H1 (cell line): ENCODE results near the gene NFASC. TPM values are rescaled to one million over a fixed set of nuclear protein-coding genes. Genes with fewer than 3 reads are reported as not detected.

ENCODE experiments used
- CTCF ChIA-PET: fragments of 300-600 bp; sonication (Branson Sonifier 250); formaldehyde crosslinking; loops from one replicate; lab custom pipeline; 2021; ENCODE audit not compliant: partially characterized antibody; lab: Charles Lee
- POLR2A ChIA-PET: fragments of 300-600 bp; sonication (Branson Sonifier 250); formaldehyde crosslinking; loops from one replicate; lab custom pipeline; 2021; ENCODE audit warnings: inconsistent platforms; ENCODE audit not compliant: partially characterized antibody; lab: Charles Lee
- DNase-seq, 2 experiments: peaks; one replicate each; pipeline versions ENCODE4 v3.0.0 to v3.0.0-alpha.2; 2010 to 2022; ENCODE audit warnings: low spot score in 2 of 2, low read depth in 1 of 2, mixed read lengths in 1 of 2
- FAIRE-seq: peaks from 2 replicates; lab custom pipeline; 2011; peaks lifted over from hg19 to GRCh38; lab: Jason Lieb, UNC
- H2AFZ ChIP-seq: 2 replicates; pipeline ENCODE4 v1.8.1; 2012; ENCODE audit warnings: low read length, inconsistent platforms
- H2AK5ac ChIP-seq: 2 replicates; pipeline ENCODE4 v1.6.1; 2013; ENCODE audit warnings: low read depth, low read length
- H2BK120ac ChIP-seq: replicated peaks from 2 replicates; pipeline ENCODE3; 2013; ENCODE audit warnings: low read depth, low read length, inconsistent platforms
- H2BK12ac ChIP-seq: 2 replicates; pipeline ENCODE4 v1.6.1; 2013; ENCODE audit warnings: low read depth, low read length
- H2BK15ac ChIP-seq: 2 replicates; pipeline ENCODE4 v1.6.1; 2013; ENCODE audit warnings: low read length
- H2BK20ac ChIP-seq: 2 replicates; pipeline ENCODE4 v1.6.1; 2013; ENCODE audit warnings: low read length
- H2BK5ac ChIP-seq: 2 replicates; pipeline ENCODE4 v1.6.1; 2013; ENCODE audit warnings: low read depth, low read length
- H3K14ac ChIP-seq: 2 replicates; pipeline ENCODE4 v1.6.1; 2013; ENCODE audit warnings: inconsistent platforms; ENCODE audit not compliant: insufficient read length
- H3K18ac ChIP-seq: 2 replicates; pipeline ENCODE4 v1.6.1; 2013; ENCODE audit warnings: low read length; ENCODE audit errors: extremely low read depth
- H3K23ac ChIP-seq: 2 replicates; pipeline ENCODE4 v1.6.1; 2013; ENCODE audit warnings: inconsistent platforms; ENCODE audit not compliant: insufficient read length
- H3K23me2 ChIP-seq: 2 replicates; pipeline ENCODE4 v1.6.1; 2013; ENCODE audit warnings: low read depth, low read length
- H3K27ac ChIP-seq: 2 replicates; pipeline ENCODE4 v1.6.1; 2011; ENCODE audit warnings: low read depth, low read length, inconsistent platforms
- H3K27me3 ChIP-seq, 4 experiments: replicated peaks in 1 of 4; 1 replicate in 1 of 4; 2 replicates in 3 of 4; pipeline versions ENCODE4 v1.6.1 to v1.8.1; 2011 to 2013; ENCODE audit warnings: low read length in 3 of 4, mild to moderate bottlenecking in 3 of 4, inconsistent platforms in 2 of 4, mixed read lengths in 2 of 4, moderate library complexity in 1 of 4; ENCODE audit not compliant: control insufficient read depth in 3 of 4, insufficient read depth in 3 of 4; ENCODE audit errors: extremely low read depth in 1 of 4
- H3K36me3 ChIP-seq, 4 experiments: 2 replicates each; pipeline versions ENCODE4 v1.6.1 to v1.8.1; 2011 to 2013; ENCODE audit warnings: mild to moderate bottlenecking in 4 of 4, low read length in 3 of 4, moderate library complexity in 2 of 4, control low read depth in 1 of 4, inconsistent platforms in 1 of 4; ENCODE audit not compliant: insufficient read depth in 4 of 4, control insufficient read depth in 2 of 4
- H3K4ac ChIP-seq: replicated peaks from 2 replicates; pipeline ENCODE3; 2013; ENCODE audit warnings: low read length, low read depth, mixed read lengths, inconsistent platforms; ENCODE audit not compliant: insufficient read length
- H3K4me1 ChIP-seq, 4 experiments: replicated peaks in 1 of 4; 1 replicate in 1 of 4; 2 replicates in 3 of 4; pipeline versions ENCODE4 v1.6.1 to v1.8.1; 2011 to 2013; ENCODE audit warnings: low read length in 3 of 4, inconsistent platforms in 2 of 4, mixed read lengths in 1 of 4; ENCODE audit not compliant: insufficient read depth in 4 of 4, control insufficient read depth in 3 of 4
- H3K4me2 ChIP-seq, 2 experiments: 2 replicates each; pipeline versions ENCODE4 v1.6.1 to v1.8.1; 2011 to 2013; ENCODE audit warnings: low read depth in 2 of 2, low read length in 2 of 2, control low read depth in 1 of 2, inconsistent platforms in 1 of 2, mild to moderate bottlenecking in 1 of 2; ENCODE audit not compliant: insufficient read depth in 1 of 2
- H3K4me3 ChIP-seq, 4 experiments: fragments of 200-600, 300-600 bp in 1 of 4; sonication (generic), shearing (Covaris generic), sonication (Bioruptor Twin) in 1 of 4; 2 replicates each; pipeline versions ENCODE4 v1.5.1 to v1.8.1; 2011 to 2016; ENCODE audit warnings: low read length in 4 of 4, low read depth in 3 of 4, control low read depth in 2 of 4, inconsistent platforms in 2 of 4, mild to moderate bottlenecking in 2 of 4, mixed read lengths in 1 of 4, moderate library complexity in 1 of 4; ENCODE audit not compliant: insufficient read depth in 2 of 4; ENCODE audit errors: extremely low read depth in 1 of 4
- H3K56ac ChIP-seq: replicated peaks from 2 replicates; pipeline ENCODE3; 2013; ENCODE audit warnings: low read depth, mild to moderate bottlenecking, mixed read lengths, low read length, inconsistent platforms; ENCODE audit not compliant: insufficient read length
- H3K79me1 ChIP-seq: 2 replicates; pipeline ENCODE4 v1.6.1; 2013; ENCODE audit warnings: low read depth, low read length, control low read depth
- H3K79me2 ChIP-seq, 2 experiments: 2 replicates each; pipeline versions ENCODE4 v1.6.1 to v1.8.1; 2012 to 2013; ENCODE audit warnings: low read length in 2 of 2, mild to moderate bottlenecking in 2 of 2, inconsistent platforms in 1 of 2; ENCODE audit not compliant: insufficient read depth in 2 of 2, control insufficient read depth in 1 of 2
- H3K9ac ChIP-seq, 4 experiments: replicated peaks in 1 of 4; 1 replicate in 1 of 4; 2 replicates in 3 of 4; pipeline versions ENCODE4 v1.6.1 to v1.8.1; 2011 to 2013; ENCODE audit warnings: low read depth in 3 of 4, low read length in 3 of 4, control low read depth in 2 of 4, mild to moderate bottlenecking in 2 of 4, moderate library complexity in 2 of 4, inconsistent platforms in 1 of 4; ENCODE audit errors: extremely low read depth in 1 of 4
- H3K9me3 ChIP-seq, 2 experiments: 2 replicates each; pipeline versions ENCODE4 v1.6.1 to v1.8.1; 2012 to 2013; ENCODE audit warnings: mild to moderate bottlenecking in 2 of 2, moderate library complexity in 2 of 2, control low read depth in 1 of 2, inconsistent platforms in 1 of 2, low read depth in 1 of 2, low read length in 1 of 2, mixed read lengths in 1 of 2; ENCODE audit not compliant: insufficient read depth in 2 of 2
- H4K20me1 ChIP-seq, 2 experiments: replicated peaks in 1 of 2; 2 replicates each; pipeline versions ENCODE3 to v1.8.1; 2011 to 2013; ENCODE audit warnings: inconsistent platforms in 2 of 2, low read length in 2 of 2, mild to moderate bottlenecking in 1 of 2; ENCODE audit not compliant: insufficient read depth in 2 of 2, control insufficient read depth in 1 of 2
- H4K5ac ChIP-seq: 2 replicates; pipeline ENCODE4 v1.6.1; 2013; ENCODE audit warnings: low read length, low read depth, mixed read lengths, inconsistent platforms; ENCODE audit not compliant: insufficient read length
- H4K8ac ChIP-seq: 2 replicates; pipeline ENCODE4 v1.8.0; 2013; ENCODE audit warnings: mild to moderate bottlenecking, moderate library complexity, low read length, inconsistent platforms; ENCODE audit not compliant: insufficient read depth; ENCODE audit errors: extremely low read depth
- H4K91ac ChIP-seq: replicated peaks from 2 replicates; pipeline ENCODE3; 2013; ENCODE audit warnings: low read length, mixed read lengths, inconsistent platforms; ENCODE audit not compliant: insufficient read length
- BACH1 ChIP-seq: IDR thresholded peaks from 2 replicates; pipeline ENCODE4 v1.6.1; 2012; ENCODE audit warnings: low read length, improper control_type of control experiment
- BRCA1 ChIP-seq: IDR thresholded peaks from 2 replicates; pipeline ENCODE4 v1.6.1; 2012; ENCODE audit warnings: low read depth, low read length, improper control_type of control experiment
- CBX5 ChIP-seq: fragments of 300-800, 300-1000 bp; sonication (generic); IDR thresholded peaks from 2 replicates; pipeline ENCODE4 v1.7.1; 2016; ENCODE audit warnings: antibody characterized with exemption, low read length, low read depth
- CHD1 ChIP-seq: IDR thresholded peaks from 2 replicates; pipeline ENCODE4 v1.6.1; 2012; ENCODE audit warnings: low read depth, low read length, improper control_type of control experiment
- EZH2 ChIP-seq: fragments of 200-600 bp; sonication (generic); IDR thresholded peaks from 2 replicates; pipeline ENCODE4 v1.7.1; 2012; ENCODE audit warnings: low read depth, mild to moderate bottlenecking, moderate library complexity, low read length, inconsistent platforms; ENCODE audit not compliant: severe bottlenecking
- GABPA ChIP-seq: IDR thresholded peaks from 2 replicates; pipeline ENCODE4 v1.6.1; 2011; ENCODE audit warnings: mild to moderate bottlenecking, low read length, moderate library complexity, borderline replicate concordance; ENCODE audit not compliant: insufficient read depth
- NANOG ChIP-seq: IDR thresholded peaks from 2 replicates; pipeline ENCODE4 v1.6.1; 2011; ENCODE audit warnings: low read length, low read depth, mild to moderate bottlenecking, inconsistent platforms; ENCODE audit not compliant: insufficient read depth, poor library complexity, severe bottlenecking
- TAF1 ChIP-seq: IDR thresholded peaks from 2 replicates; pipeline ENCODE4 v1.6.1; 2011; ENCODE audit warnings: mild to moderate bottlenecking, low read depth, low read length
- WGBS, 2 experiments: shearing (Covaris generic) in 1 of 2; methylation state at CpG; one replicate each; pipeline versions ENCODE4 v1.1.6 to v1.1.7; 2013 to 2015; ENCODE audit warnings: low lambda C conversion rate in 2 of 2, mixed read lengths in 2 of 2, inconsistent platforms in 1 of 2, low coverage in 1 of 2, missing lambda C conversion rate in 1 of 2; ENCODE audit not compliant: insufficient replicate concordance in 2 of 2, insufficient coverage in 1 of 2, insufficient read length in 1 of 2; ENCODE audit errors: extremely low coverage in 1 of 2, missing lambda C conversion rate in 1 of 2; 5-methylcytosine and 5-hydroxymethylcytosine counted together
- polyA plus RNA-seq, 7 experiments: library from polyadenylated mRNA; depleted of rRNA in 3 of 7; stranded (reverse) in 5 of 7; unstranded in 2 of 7; fragments of >200 nt in 5 of 7; fragments of 200-250 nt in 2 of 7; gene quantifications; 1 replicate in 5 of 7; 2 replicates in 1 of 7; 4 replicates in 1 of 7; pipeline versions ENCODE4 v1.2.1 to v1.2.3, GENCODE V29; 2011 to 2013; ENCODE audit warnings: missing spikeins in 2 of 7, mixed read lengths in 2 of 7
- total RNA-seq: library from RNA; stranded (reverse); fragmentation: NEBNext Ultra II Directional; extraction: Animal tissue kit (Norgen Biotek cat#: 25700); gene quantifications from 2 replicates; pipeline ENCODE4 v1.2.1, GENCODE V29; 2021

NFASC gene
- total and polyA plus RNA-seq, 2 of the 8 experiments (the other 6 are each of a cell fraction or from before 2014, with no cell fraction given), result 5.0 to 15.2 TPM

DNA sequence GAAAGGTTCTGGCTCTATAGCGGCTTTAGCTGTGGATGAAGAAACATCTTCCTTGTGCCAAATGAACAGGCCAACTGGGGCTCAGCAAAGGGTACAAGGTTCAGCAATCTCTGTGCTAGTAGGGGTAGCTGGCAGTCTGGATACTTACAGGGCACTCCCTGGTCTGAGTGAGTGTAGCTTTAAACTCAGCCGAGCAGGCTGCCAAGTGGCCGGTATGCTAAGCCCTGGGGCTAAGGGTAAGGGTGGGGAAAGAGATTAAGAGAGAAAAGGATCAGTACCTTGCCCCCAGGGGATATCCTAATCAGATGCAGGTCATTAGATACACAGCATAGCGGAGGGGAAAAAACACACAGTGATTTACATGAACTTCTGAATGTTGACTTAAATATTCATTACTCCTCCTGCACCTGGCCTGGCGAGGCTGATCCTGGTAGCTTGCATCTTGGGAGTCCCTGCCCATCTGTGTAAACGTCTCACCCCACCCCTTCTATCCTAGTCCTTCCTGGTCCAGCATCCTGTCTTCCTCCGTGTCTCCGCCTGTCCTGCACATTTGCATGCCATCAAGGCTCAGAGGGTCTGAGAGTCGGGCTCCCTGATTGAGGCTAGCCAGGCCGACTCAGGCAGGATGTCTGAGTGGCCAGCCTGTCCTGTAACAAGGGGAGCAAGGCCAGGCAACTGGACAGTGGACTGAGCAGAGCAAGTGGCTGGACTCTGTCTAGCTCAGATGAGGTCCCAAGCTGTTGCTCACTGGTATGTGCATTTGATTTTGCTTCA lies 132.9 kb downstream of the NFASC start:
- Histone ChIP-seq H3K79me1 (no peaks in the 10 kb centered on the region), H3K4me2 (no peak overlapping the region; a peak in 1 of 4 replicates), H2AFZ (no peak overlapping the region), H2BK15ac (no peak overlapping the region), H4K91ac (no peak overlapping the region), H3K18ac (no peak overlapping the region), H3K27ac (no peak overlapping the region), H2BK120ac (no peak overlapping the region), H3K27me3 (no peaks in the 10 kb centered on the region; a peak in 1 of 7 replicates), H3K9me3 (no peaks in the 10 kb centered on the region), H2BK12ac (no peak overlapping the region), H3K4me1 (peaks cover 0 to 16% (median 6%) of the 10 kb centered on the region in 4 experiments; a peak in 4 of 7 replicates), H3K4me3 (no peak overlapping the region), H4K20me1 (no peaks in the 10 kb centered on the region), H3K4ac (no peak overlapping the region), H2AK5ac (no peak overlapping the region), H3K36me3 (no peaks in the 10 kb centered on the region), H3K9ac (no peak overlapping the region; a peak in 2 of 7 replicates), H3K79me2 (no peaks in the 10 kb centered on the region), H3K56ac (no peak overlapping the region), H4K8ac (no peak overlapping the region), H3K14ac (no peak overlapping the region), H2BK5ac (no peak overlapping the region), H3K23me2 (no peaks in the 10 kb centered on the region), H4K5ac (no peak overlapping the region), H3K23ac (no peak overlapping the region), H2BK20ac (no peak overlapping the region)
- POLR2A ChIA-PET, result interaction anchor here (1.0 to 3.7 kb wide), 3 partner anchors 13 to 58 kb away, joined by 3 to 16 read pairs (median 6); no protein-coding TSS in a partner anchor
- DNase-seq (no peak), FAIRE-seq (no peak)
- CTCF ChIA-PET, result interaction anchor here (1.6 to 33.8 kb wide), 7 partner anchors 10 to 253 kb away, joined by 4 to 1336 read pairs (median 16); partner anchors contain the start of gene TMEM81
- 72% methylated on average over 10 of the region's 10 CpGs; no CpG with 5 or more reads in 1 of the 2 experiments for WGBS, 2 experiments
- TF ChIP-seq CHD1 (no peak), BACH1 (no peak), CBX5 (no peak), GABPA (no peak), EZH2 (no peak), BRCA1 (no peak), TAF1 (no peak), NANOG (no peak)
